Middle frontal gyrus (tissue), 1 donor: ENCODE results near the gene KLHL29.

Source experiments
- DNase-seq: peaks from one replicate; pipeline ENCODE4 v3.0.0-alpha.2; 2015; ENCODE audit warnings: low spot score; ENCODE audit errors: extremely low spot score

KLHL29 gene

DNA sequence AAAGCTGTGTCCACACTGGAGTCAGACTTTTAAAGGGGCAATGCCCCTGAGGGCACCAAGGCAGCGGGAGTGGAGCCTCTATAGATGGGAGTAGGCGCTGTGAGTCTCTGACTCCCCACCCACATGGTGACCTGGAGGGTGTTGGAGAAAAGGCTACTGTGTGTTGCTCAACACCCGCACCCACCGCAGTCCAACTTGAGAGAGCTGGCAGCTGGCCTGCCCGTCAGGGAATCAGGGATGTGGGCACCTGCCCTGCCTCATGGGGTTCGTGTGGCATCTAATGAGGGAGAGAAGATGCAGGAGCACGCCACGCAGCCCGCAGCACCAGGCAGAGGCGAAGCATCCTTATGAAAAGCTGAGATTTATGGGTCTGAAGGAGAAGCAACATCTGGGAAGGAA lies 84.2 kb downstream of the KLHL29 start:
- no peak for DNase-seq

DNA sequence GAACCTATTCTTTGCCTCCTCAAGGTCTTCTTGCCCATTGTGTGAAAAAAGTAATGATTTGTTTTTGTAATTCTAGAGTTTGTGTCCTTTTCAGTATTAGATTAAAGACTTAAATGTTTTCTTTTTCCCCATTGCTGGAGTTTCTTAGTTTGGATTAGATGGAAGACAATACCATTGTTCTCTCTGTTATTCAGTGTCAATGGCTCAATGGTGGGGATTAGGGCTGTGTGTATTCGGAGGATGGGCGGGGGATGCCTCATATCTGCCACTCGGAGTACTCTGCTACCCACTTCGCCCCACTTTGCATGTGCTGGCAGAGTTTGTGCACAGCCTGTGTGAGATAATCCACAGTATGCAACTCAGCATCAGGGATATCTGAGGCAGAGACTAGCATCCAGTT lies 90.1 kb downstream of the KLHL29 start:
- DNase-seq = no peak

DNA sequence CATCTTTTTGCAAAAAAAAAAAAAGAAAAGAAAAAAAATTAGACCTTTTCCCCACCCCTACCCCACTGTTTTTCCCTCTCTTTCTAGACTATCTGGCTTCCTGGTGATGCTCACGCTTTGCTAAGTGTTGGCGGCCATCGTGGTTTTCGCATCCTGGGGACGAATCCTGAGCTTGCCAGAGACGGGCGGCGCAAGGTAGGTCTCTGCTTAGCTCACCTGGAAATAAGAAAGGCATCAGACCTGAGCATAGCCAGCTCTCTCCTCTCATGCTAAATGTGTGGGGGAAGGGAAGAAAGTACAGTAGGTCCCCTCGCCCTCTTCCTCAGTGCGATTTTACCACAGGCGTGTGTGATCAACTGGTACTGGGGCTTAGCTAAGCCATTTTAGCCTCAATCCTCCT lies 90.5 kb downstream of the KLHL29 start:
- DNase-seq = no peak

DNA sequence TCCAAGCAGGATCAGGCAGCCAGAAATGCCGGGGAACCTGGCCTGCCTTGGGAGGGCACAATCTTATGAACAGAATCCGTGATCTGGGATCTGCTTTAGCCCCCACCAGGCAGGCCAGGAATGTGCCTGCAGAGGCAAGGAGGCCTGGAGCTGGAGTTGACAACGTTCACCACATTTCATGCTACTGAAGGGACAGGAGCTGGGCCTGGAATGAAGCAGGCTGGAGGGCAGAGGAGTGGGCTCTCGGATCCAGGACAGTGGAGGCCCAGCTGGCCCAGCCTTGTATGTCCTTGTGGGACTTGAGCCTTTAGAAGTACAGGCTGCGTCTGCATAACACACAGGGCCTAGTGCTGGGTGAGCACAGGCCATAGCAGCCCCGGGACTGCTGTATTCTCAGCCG lies 91.8 kb downstream of the KLHL29 start:
- no peak for DNase-seq

DNA sequence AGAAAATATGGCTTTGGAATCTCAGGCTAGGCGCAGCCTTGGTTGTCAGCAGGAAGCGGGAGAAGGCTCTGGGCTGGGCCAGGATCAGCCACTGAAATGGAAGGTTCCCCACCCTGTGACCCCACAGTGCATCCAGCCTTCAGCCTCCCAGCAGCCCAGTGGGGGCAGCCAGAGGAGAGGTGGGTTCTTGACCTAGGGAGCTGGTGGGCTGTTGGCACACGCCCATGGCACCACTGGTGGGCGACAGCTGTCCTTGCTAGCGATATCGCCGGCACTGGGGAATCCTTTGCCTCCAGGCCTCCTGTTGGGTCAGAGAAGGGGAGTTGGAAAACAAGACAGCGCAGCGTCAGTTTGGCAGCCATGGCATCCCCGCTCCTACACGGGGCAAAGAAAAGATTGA lies 92.4 kb downstream of the KLHL29 start:
- no peak for DNase-seq

DNA sequence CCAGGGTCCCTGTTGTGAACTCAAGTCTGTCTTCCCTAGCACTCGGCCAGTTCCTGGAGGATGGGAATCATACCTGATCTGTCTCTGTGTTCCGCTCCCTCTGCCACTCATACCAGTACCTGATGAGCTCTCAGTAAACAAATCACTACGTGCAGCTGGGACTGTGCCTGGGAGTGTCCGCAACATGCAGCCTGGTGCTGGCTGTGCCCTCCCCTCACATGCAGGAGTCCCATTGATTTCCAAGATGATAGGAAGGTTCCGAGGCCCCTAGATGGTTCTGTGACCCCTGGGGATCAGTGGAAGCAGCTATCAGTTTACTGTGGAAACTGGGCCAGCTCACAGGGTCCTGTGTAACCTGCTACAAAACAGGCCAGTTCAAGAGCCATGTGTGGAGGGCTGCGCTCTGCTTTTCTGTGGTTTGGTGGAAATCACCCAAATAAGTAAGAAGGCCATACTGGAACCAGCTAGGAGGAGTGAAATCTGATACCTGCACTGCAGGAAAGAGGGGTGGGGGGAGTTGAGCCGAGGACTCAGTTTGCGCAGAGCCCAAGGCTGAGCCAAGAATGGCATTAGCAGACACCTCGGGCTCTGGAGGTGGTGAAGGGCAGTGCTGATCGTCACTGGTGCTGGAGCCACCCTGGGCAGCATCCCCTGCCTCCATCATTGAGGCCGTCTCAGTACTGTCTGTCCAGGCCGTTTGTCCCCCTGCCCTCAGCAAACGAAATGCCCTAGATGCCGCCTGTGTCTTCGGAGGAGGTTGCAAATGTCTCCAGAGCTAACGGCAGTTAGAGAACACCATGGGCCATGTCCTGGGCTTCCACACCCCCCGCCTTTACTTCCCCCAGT lies 93.3 kb downstream of the KLHL29 start:
- DNase-seq = no peak

DNA sequence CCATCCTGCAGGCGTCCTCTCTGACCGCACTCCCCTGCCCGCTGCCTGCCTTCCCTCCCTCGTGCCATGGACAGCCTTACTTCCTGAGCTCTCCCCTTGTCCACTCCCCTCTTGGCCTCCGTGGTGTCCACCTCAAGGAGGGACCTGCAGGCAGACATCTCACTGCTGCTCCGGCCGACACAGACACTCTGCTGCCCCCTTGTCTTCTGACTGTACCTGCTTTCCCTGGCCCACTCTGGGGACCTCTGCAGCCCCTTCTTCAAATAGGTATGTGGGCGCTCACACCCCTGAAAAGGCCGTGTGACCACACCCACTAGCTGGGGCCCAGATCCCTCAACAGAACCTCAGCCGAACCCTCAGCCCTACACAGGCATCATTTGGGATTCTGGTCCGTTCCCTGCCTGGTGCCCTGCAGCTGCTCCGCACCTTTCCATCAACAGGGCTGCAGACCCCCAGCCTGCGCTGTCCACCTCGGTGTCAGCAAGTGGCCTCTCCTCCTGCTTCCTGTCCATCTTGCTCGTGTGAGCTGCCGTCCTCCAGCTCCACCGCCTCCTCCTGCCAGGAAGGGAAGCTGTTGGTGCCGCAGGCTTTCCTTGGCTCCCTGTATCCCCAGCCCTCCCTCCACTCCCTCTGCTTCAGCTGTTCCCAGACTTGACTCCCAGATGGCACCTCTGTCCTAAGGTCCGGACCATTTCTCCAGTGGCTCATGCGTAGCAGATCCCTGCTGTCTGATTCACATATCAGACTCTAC lies 94.1 kb downstream of the KLHL29 start:
- no peak for DNase-seq

DNA sequence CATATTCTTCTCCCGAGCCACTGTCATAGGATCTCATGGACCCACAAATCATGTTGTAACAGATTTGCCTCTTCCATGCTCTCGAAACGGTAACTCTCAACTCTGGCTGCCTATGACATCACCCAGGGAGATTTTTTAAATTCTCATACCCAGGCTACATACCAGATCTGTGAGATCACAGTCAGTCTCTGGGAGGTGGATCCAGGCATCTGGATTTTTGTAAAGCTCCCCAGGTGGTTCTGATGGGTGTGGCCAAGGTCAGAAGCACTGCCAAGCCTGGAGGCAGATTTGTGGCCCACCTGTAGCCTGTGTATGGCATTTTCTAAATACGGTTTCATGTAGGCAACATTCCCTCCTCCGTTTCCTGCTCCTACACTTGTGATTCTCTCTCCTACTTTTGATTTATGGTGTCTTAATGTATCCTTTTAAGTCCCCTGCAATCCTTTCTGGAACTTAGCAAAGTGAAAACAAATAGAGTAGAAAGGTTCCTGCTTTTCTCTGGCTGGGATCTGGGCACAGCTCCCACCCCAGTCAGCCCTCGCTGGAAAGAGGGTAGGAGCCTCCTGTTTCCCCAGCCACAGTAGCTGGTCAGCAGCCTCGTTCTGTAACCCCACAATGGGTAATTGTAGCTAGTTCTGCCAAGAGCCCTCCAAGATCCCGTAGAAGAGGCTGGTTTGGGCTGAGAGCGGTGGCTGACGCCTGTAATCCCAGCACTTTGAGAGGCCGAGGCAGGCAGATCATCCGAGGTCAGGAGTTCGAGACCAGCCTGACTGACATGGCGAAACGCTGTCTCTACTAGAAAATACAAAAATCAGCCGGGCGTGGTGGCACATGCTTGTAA lies 96.2 kb downstream of the KLHL29 start:
- DNase-seq = no peak

DNA sequence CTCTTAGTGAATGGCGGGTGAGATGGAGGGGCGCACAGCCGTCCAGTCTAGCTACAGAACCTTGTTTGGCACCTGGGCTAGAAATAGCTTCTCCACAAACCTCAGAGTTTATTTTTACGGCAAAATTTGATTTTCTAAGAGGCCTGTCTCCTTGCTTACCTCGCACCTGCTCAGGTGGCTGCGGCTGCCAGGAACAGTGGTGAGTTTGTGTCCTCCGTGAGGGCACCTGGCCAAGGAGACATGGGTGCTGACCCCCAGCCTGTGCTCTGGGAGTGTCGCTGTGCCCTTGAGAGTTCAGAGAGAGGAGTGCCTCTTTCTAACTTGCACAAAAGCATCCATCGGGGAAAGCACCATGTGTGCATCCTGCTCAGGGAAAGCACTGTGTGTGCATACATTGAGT lies 97.2 kb downstream of the KLHL29 start:
- no peak for DNase-seq

DNA sequence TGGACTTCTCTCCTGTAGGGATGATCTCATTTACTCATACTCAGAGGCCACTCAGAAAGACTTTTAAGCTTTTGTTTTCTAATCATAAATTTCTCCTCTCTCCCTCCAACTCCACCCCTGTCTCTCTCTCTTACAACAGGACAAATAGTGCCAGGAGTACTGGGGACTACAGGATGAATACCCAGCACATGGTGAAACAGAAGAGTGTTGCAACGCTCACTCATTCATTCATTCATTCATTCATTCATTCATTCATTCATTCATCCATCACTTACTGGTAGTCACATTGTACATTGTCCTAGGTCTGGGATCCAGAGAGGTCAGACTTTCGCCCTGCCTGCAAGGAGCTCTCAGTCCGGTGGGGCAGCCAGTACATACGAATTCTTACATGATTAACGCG lies 97.6 kb downstream of the KLHL29 start:
- DNase-seq = no peak

DNA sequence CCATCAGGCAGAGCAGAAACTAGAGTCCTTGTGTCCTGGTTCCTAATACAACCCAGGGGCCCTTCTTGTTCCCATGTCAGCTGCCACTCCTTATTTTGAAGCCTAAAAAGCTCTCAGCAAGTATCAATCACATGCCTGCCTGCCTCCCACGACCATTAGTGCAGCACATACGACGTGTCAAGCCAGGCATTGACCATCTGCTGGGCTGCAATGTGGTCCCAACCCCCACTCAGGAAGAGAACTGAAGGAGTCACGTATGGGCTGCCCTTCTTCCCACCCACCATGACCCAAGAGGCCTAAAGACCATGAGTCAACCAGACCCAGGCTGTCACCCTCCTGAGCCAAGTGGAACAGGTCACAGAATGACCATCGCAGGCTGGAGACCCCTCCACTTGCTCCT lies 98.8 kb downstream of the KLHL29 start:
- DNase-seq = no peak

DNA sequence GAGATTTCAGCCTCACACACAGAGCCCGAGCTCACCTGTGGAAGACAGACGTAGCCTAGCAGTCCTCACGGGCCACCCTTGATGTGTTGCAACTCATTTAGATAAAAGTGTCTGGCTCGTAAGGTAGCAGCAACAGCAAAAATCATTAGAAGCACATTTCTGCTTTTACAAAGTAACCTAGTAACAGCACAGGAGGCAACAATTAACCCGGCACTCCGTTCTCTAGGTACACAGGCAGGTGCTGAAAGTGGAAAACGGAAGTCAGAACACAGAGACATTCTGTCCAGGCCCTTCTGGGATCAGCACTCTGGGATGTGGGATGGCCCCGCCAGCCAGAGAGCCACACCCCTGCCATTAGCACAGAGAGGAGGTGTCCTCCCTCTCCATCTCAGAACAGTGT lies 99.3 kb downstream of the KLHL29 start:
- DNase-seq = no peak

DNA sequence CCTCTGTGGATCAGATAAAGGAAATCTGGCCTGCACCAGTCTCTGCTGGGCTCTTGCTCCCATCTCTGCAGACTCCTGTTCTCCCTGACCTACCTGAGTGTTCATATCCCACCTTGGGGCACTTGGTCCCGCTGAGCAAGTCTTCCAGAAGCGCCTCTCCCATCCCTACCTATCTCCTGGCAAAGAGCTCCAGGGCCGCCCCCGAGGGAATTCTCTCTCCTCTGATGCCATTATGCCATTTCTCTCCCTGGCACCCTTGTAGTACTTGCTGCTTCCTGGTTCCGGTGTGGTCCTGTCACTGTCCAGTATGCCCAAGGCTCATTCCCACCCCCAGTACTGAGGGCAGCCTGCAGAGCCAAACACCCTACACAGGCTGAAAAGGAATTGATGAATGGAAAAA lies 99.8 kb downstream of the KLHL29 start:
- DNase-seq = no peak

DNA sequence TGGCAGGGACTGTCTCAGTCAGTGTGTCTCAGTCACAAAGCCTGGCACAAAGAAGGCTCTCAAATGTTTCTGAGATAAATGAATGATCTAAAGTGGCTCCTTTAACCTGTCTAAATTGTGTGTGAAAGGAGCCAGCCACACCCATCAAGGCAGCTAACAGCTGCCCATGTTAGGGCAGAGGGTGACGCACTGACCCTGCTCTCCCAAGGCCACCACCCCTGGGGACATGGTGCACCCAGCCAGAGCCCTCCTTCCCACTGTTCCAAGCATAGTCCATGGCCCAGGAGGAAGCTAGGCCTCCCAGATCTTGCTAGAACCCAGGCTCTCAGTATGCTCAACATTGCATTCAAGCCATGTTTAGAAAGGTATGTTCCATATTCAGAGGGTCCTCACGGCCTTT lies 100.3 kb downstream of the KLHL29 start:
- DNase-seq = no peak

DNA sequence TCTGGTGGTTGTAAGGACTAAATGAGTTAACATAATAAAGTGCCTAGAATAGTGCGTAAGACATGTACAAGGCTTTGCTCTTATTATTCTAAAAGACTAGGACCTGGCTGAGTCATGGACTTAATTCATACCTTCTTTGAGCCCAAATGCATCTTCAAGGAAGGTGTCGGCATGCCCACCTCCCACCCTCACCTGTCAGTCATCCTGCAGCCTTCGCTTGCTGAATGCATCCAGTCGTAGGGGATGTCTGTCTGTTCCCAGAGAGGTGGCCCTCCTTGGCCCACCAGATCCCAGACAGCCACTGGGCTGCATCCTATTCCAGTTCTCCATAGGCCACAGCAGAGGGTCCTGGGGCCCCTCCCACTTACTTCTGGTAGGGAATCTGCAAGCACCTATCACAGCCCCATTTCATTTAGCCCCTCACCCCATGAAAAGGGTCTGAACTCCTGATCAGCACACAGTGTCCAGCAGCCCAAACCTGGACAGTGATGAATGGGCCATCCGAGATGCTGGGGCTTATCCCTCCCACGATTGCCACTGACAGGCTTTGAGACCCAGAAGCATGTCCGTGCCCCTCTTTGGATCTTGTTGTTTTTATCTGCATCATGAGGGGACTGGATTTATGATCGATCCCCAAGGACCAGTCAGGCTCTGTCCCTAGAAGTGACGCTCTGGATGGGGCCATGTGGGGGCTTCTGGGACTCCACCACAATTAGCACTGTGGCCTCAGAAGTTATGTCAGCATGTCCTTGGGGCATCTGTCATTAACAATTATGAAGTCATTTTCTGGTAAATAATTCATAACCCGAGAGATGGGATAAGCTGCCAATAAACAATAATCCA lies 101.1 kb downstream of the KLHL29 start:
- no peak for DNase-seq

DNA sequence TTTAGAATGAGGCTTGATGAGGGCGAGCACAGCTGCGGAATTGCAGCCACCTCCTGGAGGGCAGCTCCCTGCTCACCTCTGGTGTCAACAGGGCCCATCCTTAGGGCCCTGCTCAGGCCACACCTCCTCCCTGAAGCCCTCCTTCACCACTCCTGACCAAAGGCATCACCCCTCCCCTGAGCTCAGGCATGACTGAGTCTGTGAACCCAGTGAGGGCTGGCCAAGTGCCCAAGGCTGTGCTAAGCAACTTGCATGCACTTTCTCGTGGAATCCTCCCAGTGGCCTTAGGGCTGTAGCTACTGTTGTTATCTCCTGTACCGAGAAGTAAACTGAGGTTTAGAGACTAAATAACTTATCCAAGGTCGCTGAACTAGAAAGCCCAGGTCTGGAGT lies 101.7 kb downstream of the KLHL29 start:
- DNase-seq = no peak

DNA sequence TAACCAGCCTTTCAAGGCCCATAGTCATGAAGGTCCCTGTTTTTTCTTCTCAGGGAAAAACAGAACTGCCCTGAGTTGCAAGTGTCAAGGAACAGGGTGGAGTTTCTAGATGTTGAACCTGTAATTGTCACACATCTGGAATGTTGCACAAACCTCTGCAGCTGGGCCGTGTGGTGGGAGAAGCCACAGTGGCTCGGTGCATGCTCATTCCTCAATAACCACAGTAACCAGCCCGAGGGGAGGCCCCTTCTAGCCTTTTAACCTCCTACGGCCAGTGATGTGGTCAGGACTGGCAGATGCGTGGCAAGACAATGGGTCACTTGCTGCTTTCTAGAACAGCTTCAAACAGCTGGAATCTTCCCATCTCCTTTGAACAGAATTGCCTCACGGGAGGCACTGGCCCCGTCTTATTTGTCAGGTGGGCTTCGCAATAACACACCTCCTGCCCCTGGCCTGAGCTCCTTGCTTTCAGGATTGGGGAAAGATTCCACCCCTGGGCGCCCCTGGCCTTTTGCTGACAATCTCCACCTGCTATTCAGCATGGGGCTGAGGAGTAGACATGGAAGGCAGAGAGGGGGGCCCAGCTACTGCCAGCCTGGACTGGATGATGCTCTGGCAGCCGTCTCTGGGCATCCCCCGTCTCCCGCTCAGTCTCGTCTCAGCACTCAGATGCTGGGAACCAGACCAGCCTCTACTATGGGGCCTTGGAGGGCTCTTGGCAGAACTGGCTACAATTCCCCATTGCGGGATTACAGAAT lies 102.9 kb downstream of the KLHL29 start:
- no peak for DNase-seq

DNA sequence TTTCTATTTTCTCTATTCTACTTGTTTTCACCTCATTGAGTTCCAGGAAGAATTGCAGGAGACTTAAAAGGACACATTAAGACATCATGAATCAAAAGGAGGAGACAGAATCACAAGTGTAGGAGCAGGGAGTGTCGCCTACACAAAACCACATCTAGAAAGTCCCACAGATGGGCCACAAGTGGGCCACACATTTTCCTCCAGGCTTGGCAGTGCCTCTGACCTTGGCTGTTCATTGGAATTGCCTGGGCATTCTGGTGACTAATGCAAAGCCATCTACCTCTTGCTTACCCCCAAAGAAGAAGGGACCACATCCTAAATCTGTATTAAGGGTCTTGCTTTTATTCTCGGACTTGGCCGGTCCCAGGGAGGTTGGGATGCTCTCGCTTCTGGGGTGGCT lies 103.6 kb downstream of the KLHL29 start:
- DNase-seq = no peak

DNA sequence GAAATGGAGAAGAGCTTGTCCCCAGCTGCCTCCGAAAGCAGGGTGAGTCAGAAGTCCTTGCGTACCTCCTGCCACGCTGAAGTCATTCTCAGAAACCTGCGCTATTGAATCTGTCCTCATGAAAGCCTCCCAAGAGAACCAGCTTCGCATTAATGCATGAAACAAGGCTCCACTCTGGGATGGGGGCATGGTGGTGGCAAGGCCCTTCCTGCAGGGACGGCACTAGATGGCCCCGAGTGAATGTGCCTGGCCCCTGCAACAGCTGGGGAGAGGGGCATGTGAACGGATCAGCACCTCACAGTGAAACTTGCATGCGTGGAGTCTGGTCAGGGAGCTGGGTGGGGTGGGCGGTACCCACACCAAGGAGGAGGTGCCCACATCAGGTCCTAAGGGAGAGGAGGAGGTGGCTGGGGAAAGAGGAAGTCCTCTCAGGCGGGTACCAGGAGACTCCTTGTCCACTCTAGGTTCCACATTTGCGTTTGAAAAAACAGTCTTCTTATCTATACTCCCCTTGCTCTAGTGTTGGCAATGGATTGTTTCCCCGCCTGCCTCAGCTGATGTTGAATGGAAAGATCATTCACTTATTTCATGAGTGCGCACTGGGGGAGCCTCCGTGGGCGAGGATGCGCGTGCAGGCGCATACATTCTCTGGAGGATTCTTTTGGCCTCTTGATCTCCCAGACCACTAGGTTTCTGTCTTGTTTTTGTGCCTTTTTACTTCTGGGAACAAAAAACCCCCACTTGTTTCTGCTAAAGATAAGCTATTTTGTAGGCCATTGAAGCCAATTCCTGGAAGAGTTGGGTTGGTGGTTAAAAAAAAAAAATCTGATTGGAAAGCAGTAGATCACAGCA lies 104.7 kb downstream of the KLHL29 start:
- DNase-seq = no peak
